ENCODE measurements around the gene TAPBPL. TPM values are rescaled to one million over a fixed set of nuclear protein-coding genes. Genes with fewer than 3 reads are reported as not detected.

The TAPBPL gene
- total RNA-seq, 2 donors from 2014 or later: 19.6 to 23.1 TPM

DNA sequence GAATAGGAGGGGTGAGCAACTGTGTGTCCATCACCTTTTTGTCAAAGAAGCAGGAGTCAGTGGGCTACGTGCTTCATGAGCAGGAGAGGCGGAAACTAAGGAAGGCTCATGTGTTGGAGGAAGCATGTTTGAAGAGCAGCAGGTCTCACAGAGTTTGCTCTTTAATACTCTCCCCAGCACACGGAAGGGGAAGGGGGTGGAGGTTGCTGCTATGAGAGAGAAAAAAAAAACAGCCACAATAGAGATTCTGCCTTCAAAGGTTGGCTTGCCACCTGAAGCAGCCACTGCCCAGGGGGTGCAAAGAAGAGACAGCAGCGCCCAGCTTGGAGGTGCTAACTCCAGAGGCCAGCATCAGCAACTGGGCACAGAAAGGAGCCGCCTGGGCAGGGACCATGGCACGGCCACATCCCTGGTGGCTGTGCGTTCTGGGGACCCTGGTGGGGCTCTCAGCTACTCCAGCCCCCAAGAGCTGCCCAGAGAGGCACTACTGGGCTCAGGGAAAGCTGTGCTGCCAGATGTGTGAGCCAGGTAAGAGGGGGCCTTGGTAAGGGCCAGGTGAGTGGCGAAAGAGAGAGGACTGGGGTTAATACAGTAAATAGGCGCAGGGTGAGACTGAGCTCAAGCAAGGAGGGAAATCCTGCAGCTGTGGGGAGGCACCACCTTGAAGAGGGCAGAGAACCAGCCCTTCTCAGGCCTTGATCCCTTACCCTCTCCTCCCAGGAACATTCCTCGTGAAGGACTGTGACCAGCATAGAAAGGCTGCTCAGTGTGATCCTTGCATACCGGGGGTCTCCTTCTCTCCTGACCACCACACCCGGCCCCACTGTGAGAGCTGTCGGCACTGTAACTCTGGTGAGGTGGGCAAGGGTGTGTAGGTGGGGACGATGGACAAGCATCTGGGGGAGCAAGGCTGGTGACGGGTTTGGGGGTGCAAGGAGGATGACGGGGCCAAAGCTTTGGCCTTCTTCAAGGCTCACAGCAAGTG is 6.8 kb upstream of the TAPBPL start, which contains the start of gene CD27:
CD27 (plus strand) TSS at position 252 of the 985 bp plus-strand sequence; CDS start at position 393, 141 bp downstream.
- DNase-seq (no peak), ATAC-seq (peak; percentile 82)
- Mint-ChIP-seq H3K27me3 (no peaks in the 10 kb centered on the region), H3K36me3 (ENCODE audit: low read depth) (peaks cover 5% of the 10 kb centered on the region), H3K4me1 (peaks cover 47% of the 10 kb centered on the region), H3K27ac (peak within 1 kb of the TSS; percentile 96), H3K4me3 (peak within 1 kb of the TSS; percentile 98)
- no peaks in the 10 kb centered on the region for H3K9me3 ChIP-seq (ENCODE audit: control insufficient read depth, low read length, poor library complexity, severe bottlenecking)

DNA sequence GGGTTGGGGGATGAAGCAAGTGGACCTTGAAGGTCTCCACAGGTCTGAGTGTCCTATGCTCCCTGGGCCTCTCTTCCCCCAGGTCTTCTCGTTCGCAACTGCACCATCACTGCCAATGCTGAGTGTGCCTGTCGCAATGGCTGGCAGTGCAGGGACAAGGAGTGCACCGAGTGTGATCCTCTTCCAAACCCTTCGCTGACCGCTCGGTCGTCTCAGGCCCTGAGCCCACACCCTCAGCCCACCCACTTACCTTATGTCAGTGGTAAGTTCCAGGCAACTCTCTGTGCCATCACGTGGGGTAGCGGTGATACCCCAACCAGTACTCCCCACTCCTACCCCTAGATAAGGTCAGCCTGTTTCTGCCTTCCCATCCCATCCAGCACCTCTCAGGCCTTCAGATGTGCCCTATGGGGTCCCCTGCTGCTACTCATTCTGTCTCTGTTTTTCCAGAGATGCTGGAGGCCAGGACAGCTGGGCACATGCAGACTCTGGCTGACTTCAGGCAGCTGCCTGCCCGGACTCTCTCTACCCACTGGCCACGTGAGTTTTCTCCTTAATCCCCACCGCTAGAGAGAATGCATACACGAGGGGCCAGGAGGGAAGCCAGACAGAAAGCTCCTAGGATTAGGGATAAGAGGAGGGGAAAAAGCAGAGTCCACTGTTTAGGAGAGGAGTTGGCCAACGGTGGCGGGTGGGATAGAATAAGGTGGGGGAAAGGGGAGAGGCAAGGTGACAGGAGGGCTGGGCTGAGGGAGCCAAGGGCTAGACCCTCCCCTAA is 1.6 kb upstream of the TAPBPL start:
- no peak for DNase-seq
- Mint-ChIP-seq H3K27me3 (no peaks in the 10 kb centered on the region), H3K36me3 (ENCODE audit: low read depth) (peaks cover 12% of the 10 kb centered on the region), H3K4me1 (peaks cover 62% of the 10 kb centered on the region), H3K27ac (peak overlapping the region; percentile 100), H3K4me3 (peak overlapping the region; percentile 99)
- no peak for ATAC-seq
- H3K9me3 ChIP-seq (ENCODE audit: control insufficient read depth, low read length, poor library complexity, severe bottlenecking): no peaks in the 10 kb centered on the region

- Mint-ChIP-seq H3K4me1 (peaks cover 57% of the 10 kb centered on the region), H3K27ac (peak overlapping the region; percentile 100), H3K4me3 (peak overlapping the region; percentile 99), H3K36me3 (ENCODE audit: low read depth) (peaks cover 12% of the 10 kb centered on the region), H3K27me3 (no peaks in the 10 kb centered on the region)
- DNase-seq (no peak), ATAC-seq (no peak)
- no peaks in the 10 kb centered on the region for H3K9me3 ChIP-seq (ENCODE audit: control insufficient read depth, low read length, poor library complexity, severe bottlenecking)
Measured at GRCh38 chr12:6450869-6451347, 934 bp upstream of the TAPBPL start.

DNA sequence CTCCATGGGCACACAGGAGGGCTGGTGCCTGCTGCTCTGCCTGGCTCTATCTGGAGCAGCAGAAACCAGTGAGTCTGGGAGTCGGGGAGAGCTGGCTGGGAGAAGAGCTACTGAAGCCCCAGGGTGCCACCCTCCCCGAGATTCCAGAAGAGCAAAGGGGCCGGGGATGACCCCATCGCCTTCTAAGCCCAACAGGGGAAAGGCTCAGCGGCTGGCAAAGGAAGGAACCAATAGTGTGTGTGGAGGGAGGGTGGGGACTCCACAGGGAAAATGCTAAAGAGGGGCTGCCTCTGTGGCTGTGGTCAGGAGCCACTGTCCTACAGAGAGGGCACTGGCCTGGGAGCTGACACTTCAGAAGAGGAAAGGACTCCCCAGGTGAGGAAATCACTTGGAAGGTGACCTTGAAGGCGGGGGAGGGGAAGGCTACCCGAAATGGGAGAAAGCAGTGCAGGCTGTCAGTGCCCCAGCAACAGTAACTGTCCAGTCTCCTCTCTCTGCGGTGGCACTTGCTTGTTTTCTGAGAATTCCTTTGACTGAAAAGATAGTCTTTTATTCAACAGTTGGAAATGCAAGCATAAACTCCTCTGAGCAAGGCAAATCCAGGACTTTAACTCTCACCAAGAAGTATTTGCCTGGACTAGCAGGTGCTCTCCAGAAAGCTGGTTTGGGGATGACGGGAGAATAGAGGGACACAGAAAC is 552 bp downstream of the TAPBPL start:
- Mint-ChIP-seq H3K36me3 (ENCODE audit: low read depth) (peaks cover 15% of the 10 kb centered on the region), H3K27ac (peak overlapping the region; percentile 100), H3K4me1 (peaks cover 51% of the 10 kb centered on the region), H3K4me3 (peak overlapping the region; percentile 99), H3K27me3 (no peaks in the 10 kb centered on the region)
- ATAC-seq (peak; percentile 2), DNase-seq (no peak)
- H3K9me3 ChIP-seq (ENCODE audit: control insufficient read depth, low read length, poor library complexity, severe bottlenecking): no peaks in the 10 kb centered on the region

- H3K36me3 Mint-ChIP-seq (ENCODE audit: low read depth): peaks cover 13% of the 10 kb centered on the region
- H3K4me1 Mint-ChIP-seq: peaks cover 45% of the 10 kb centered on the region
Measured at GRCh38 chr12:6452944-6453630, 1.2 kb downstream of the TAPBPL start.

DNA sequence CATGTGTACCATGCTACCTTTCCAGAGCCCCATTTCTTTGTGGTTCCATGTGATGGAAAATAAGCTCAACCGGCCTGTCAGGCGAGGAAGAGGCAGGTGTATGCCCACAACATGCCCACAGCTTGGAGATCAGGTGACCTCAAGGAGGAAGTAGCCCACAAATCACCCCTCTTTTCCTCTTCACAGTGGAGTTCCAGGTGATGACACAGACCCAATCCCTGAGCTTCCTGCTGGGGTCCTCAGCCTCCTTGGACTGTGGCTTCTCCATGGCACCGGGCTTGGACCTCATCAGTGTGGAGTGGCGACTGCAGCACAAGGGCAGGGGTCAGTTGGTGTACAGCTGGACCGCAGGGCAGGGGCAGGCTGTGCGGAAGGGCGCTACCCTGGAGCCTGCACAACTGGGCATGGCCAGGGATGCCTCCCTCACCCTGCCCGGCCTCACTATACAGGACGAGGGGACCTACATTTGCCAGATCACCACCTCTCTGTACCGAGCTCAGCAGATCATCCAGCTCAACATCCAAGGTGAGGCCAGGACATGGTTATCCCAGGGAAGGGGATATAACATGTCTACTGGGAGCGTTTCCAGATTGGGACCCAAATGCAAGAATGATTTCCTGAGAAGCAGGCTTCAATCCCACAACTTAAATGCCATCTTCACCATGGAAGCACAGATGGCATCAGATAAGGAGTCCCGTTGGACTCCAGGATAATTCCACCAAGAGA is 5.5 kb downstream of the TAPBPL start:
- Mint-ChIP-seq H3K4me3 (no peak overlapping the region), H3K4me1 (peaks cover 53% of the 10 kb centered on the region), H3K27ac (peak overlapping the region; percentile 100), H3K36me3 (ENCODE audit: low read depth) (peaks cover 23% of the 10 kb centered on the region), H3K27me3 (no peaks in the 10 kb centered on the region)
- DNase-seq (no peak), ATAC-seq (no peak)
- no peaks in the 10 kb centered on the region for H3K9me3 ChIP-seq (ENCODE audit: control insufficient read depth, low read length, poor library complexity, severe bottlenecking)

More at GRCh38 chr12:6452944-6453630, 1.2 kb downstream of the TAPBPL start:
- ATAC-seq: no peak
- Mint-ChIP-seq H3K27ac (peak overlapping the region; percentile 100), H3K4me3 (peak overlapping the region; percentile 99), H3K27me3 (no peaks in the 10 kb centered on the region)
- H3K9me3 ChIP-seq (ENCODE audit: control insufficient read depth, low read length, poor library complexity, severe bottlenecking): no peaks in the 10 kb centered on the region
- peak in 1 of 3 donors; percentile 27 for DNase-seq

GRCh38 chr12:6458281-6459003 is 6.6 kb downstream of the TAPBPL start:
- no peak for ATAC-seq
- H3K27me3 Mint-ChIP-seq: no peaks in the 10 kb centered on the region
- H3K4me3 Mint-ChIP-seq: no peak overlapping the region
- no peak for DNase-seq
- no peaks in the 10 kb centered on the region for H3K9me3 ChIP-seq (ENCODE audit: control insufficient read depth, low read length, poor library complexity, severe bottlenecking)
- peak overlapping the region; percentile 100 for H3K27ac Mint-ChIP-seq
- H3K36me3 Mint-ChIP-seq (ENCODE audit: low read depth): peaks cover 21% of the 10 kb centered on the region
- peaks cover 56% of the 10 kb centered on the region for H3K4me1 Mint-ChIP-seq

DNA sequence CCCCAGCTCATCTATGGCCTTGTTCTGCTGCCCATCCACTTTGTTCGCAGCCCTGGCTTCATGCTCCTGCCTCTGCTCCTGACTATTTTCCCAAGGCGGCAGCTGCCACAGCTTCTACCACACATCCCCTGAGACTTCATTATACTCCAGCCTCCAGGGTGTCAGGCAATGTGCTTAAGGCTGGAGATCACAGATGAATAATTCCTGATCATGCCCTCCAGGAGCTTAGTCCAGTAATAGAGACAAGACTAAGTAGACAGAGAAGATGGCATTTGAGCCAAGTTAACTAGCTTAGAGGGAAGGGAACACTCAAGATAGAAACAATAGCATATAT is 7.1 kb downstream of the TAPBPL start:
- Mint-ChIP-seq H3K27me3 (no peaks in the 10 kb centered on the region), H3K27ac (peak overlapping the region; percentile 100), H3K4me1 (peaks cover 59% of the 10 kb centered on the region), H3K36me3 (ENCODE audit: low read depth) (peaks cover 21% of the 10 kb centered on the region), H3K4me3 (peak overlapping the region; percentile 49)
- no peak for DNase-seq
- no peak for ATAC-seq
- H3K9me3 ChIP-seq (ENCODE audit: control insufficient read depth, low read length, poor library complexity, severe bottlenecking): no peaks in the 10 kb centered on the region

- no peaks in the 10 kb centered on the region for H3K9me3 ChIP-seq (ENCODE audit: control insufficient read depth, low read length, poor library complexity, severe bottlenecking)
- Mint-ChIP-seq H3K27ac (peak overlapping the region; percentile 99), H3K36me3 (ENCODE audit: low read depth) (peaks cover 20% of the 10 kb centered on the region), H3K27me3 (no peaks in the 10 kb centered on the region), H3K4me1 (peaks cover 67% of the 10 kb centered on the region), H3K4me3 (peak overlapping the region; percentile 93)
- ATAC-seq: peak; percentile 8
- DNase-seq: no peak
Measured at GRCh38 chr12:6460751-6461371, 9.0 kb downstream of the TAPBPL start.

DNA sequence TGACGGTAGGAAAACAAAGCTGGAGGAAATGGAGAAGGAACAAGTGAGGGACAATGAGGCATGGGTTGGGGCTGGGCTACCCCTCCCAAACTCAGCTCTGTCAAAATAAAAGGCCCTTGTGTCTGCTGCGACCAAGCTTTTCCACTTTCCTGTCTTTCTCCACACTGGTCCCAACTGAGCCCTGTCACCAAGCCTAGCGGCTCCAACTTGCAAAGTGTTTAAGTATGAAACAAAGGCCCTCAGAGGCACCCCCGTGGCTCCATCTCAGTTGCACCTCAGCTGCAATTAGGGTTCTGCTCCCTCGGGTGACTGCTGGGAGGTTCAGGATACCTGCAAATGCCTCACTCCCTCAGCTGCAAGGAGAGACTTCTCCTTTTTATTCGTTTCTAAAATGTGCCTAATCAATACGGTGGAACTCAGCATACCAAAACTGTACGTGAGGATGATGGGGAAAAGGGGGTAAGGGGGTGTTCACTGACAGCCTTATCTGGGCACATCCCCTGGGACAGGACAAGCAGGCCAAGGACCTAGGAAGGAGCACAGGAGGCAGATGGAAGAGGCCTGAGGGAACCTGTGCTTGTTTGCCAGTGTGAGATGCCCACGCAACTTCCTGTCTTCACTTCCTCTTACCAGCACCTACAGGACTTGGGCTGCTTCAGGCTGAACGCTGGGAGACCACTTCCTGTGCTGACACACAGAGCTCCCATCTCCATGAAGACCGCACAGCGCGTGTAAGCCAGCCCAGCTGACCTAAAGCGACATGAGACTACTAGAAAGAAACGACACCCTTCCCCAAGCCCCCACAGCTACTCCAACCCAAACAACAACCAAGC is 9.8 kb downstream of the TAPBPL start:
- ATAC-seq (peak; percentile 87), DNase-seq (peak; percentile 52 to 72 (median 58))
- Mint-ChIP-seq H3K4me3 (peak overlapping the region; percentile 93), H3K27ac (peak overlapping the region; percentile 99), H3K36me3 (ENCODE audit: low read depth) (peaks cover 20% of the 10 kb centered on the region), H3K27me3 (no peaks in the 10 kb centered on the region), H3K4me1 (peaks cover 73% of the 10 kb centered on the region)
- no peaks in the 10 kb centered on the region for H3K9me3 ChIP-seq (ENCODE audit: control insufficient read depth, low read length, poor library complexity, severe bottlenecking)

Measured in T-helper 17 cell (primary cell).